ENCODE data around the gene IRF4. TPM values are rescaled to one million over a fixed set of nuclear protein-coding genes. Genes with fewer than 3 reads are reported as not detected.

IRF4 gene
- total RNA-seq, 2 experiments from 2014 or later = 409 to 439 TPM

GRCh38 chr6:343226-343935, 48.2 kb upstream of the IRF4 start:
- no peaks in the 10 kb centered on the region for H3K27me3 Mint-ChIP-seq
- no peaks in the 10 kb centered on the region for H3K9me3 Mint-ChIP-seq
- no peak overlapping the region for H3K27ac Mint-ChIP-seq
- peaks cover 18% of the 10 kb centered on the region for H3K36me3 Mint-ChIP-seq (ENCODE audit: low read depth)
- no peak overlapping the region for H3K4me3 Mint-ChIP-seq
- TF ChIP-seq CTCF (IDR thresholded peaks at IDR 0.05) = no peak
- peaks cover 40% of the 10 kb centered on the region for H3K4me1 Mint-ChIP-seq (ENCODE audit: low read depth)
- DNase-seq = no peak
- ChIA-PET CTCF (interaction anchor here (0.8 kb wide), 1 partner anchor 10 kb away, joined by 3 read pairs; no protein-coding TSS in a partner anchor), POLR2A (no interaction called here)
- intact Hi-C loops (cut with micrococcal nuclease) = loop anchor here (5.0 kb wide), 1 partner anchor 44 kb away; no protein-coding TSS in a partner anchor
- ATAC-seq = no peak

- DNase-seq = no peak
- no peak for ATAC-seq
- H3K9me3 Mint-ChIP-seq = no peaks in the 10 kb centered on the region
- intact Hi-C loops (cut with micrococcal nuclease) = loop anchor here (5.0 kb wide), 1 partner anchor 43 kb away; no protein-coding TSS in a partner anchor
- H3K36me3 Mint-ChIP-seq (ENCODE audit: low read depth) = peaks cover 20% of the 10 kb centered on the region
- no peak for TF ChIP-seq CTCF (IDR thresholded peaks at IDR 0.05)
- no peak overlapping the region for H3K27ac Mint-ChIP-seq
- CTCF ChIA-PET = no interaction called here
- POLR2A ChIA-PET = no interaction called here
- no peak overlapping the region for H3K4me3 Mint-ChIP-seq
- H3K4me1 Mint-ChIP-seq (ENCODE audit: low read depth) = peaks cover 32% of the 10 kb centered on the region
- H3K27me3 Mint-ChIP-seq = no peaks in the 10 kb centered on the region
Observed at GRCh38 chr6:343960-344815, 47.4 kb upstream of the IRF4 start.

- no peak for TF ChIP-seq CTCF (IDR thresholded peaks at IDR 0.05)
- no peak overlapping the region for H3K27ac Mint-ChIP-seq
- no peak for ATAC-seq
- no peak overlapping the region for H3K4me3 Mint-ChIP-seq
- H3K36me3 Mint-ChIP-seq (ENCODE audit: low read depth) = peaks cover 21% of the 10 kb centered on the region
- no peak for DNase-seq
- ChIA-PET CTCF (no interaction called here), POLR2A (no interaction called here)
- no peaks in the 10 kb centered on the region for H3K9me3 Mint-ChIP-seq
- H3K27me3 Mint-ChIP-seq = no peaks in the 10 kb centered on the region
- intact Hi-C loops (cut with micrococcal nuclease) = loop anchor here (5.0 kb wide), 1 partner anchor 42 kb away; no protein-coding TSS in a partner anchor
- peaks cover 26% of the 10 kb centered on the region for H3K4me1 Mint-ChIP-seq (ENCODE audit: low read depth)
Observed at GRCh38 chr6:344816-345340, 46.7 kb upstream of the IRF4 start.

- H3K9me3 Mint-ChIP-seq = no peaks in the 10 kb centered on the region
- no peak for ATAC-seq
- TF ChIP-seq CTCF (IDR thresholded peaks at IDR 0.05) = no peak
- peaks cover 18% of the 10 kb centered on the region for H3K36me3 Mint-ChIP-seq (ENCODE audit: low read depth)
- peaks cover 18% of the 10 kb centered on the region for H3K4me1 Mint-ChIP-seq (ENCODE audit: low read depth)
- no peak overlapping the region for H3K4me3 Mint-ChIP-seq
- intact Hi-C loops (cut with micrococcal nuclease) = no loop called here
- no peak overlapping the region for H3K27ac Mint-ChIP-seq
- DNase-seq = no peak
- POLR2A ChIA-PET = interaction anchor here (0.6 kb wide), 1 partner anchor 129 kb away, joined by 3 read pairs; no protein-coding TSS in a partner anchor
- CTCF ChIA-PET = no interaction called here
- H3K27me3 Mint-ChIP-seq = no peaks in the 10 kb centered on the region
Observed at GRCh38 chr6:345747-346385, 45.7 kb upstream of the IRF4 start.
